Effector CD4-positive, alpha-beta T cell (primary cell): ENCODE data around the gene HOXC13.

Source experiments
- DNase-seq: peaks from one replicate; pipeline ENCODE4 v3.0.0-alpha.2; 2020

The HOXC13 gene

DNA sequence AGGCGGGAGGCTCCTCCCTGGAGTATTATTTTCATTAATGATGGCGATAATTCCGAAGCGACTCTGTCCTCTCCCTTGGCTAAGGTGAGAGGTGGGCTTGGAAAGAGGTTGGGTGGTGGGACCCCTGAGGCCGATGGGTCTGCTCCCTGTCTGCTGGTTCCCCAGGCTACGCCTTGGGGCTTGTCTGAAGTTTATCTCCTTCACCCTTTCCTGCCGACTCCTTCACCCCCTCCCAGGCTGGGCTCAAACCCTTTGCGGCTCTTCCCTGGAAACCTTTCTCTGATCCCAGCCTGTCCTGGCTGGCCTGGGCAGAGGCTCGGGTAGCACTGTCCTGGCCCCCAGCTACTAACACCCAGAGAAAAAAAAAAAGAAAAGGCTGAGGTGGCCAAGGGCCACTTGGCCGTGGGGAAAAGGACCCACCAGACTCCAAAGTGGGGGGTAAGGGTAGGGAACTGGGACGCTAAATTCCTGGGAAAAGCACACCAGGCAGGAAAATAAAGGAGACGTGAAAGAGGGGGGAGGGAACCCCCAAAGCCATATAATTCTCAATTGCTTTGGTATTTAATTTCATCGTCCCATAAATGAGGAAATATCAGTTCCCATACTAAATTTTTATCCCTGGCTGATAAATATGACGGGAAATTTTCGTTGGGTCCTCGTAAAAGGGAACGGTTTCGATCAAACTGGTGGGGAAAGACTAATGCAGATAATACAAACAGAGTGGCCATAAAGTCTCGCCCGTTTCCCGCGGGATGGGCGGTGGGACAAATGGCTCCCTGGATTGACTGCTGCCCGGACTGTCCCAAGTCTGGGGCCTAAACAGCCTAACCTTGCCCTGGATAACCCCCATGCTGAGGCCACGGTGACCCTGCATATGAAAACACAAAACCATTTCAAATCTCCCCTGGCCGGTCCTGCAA lies 44.3 kb downstream of the HOXC13 start:
- DNase-seq, result no peak

DNA sequence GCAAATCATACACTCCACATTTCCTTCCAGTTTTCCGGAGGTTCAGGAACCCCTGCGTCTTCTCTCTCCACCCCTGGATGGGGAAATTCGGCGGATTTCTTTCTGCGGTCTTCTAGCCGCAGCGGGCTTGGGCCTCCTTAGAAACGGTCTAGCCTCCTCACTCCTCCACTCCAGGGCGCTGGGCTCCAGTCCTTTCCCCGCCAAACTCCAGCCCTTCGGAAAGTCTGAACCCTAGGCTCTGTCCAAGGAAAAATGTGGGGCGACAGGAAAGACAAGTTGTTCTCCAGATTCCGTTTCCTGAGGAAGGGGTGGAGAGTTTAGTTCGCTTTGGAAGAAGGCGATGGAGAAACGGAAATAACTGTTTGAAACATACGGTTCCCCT lies 44.9 kb downstream of the HOXC13 start:
- DNase-seq, result no peak

- no peak for DNase-seq
These were observed 45.4 kb downstream of the HOXC13 start for GRCh38 chr12:53983950-53984572.

GRCh38 chr12:53984901-53985691 lies 46.5 kb downstream of the HOXC13 start, which contains the start of gene HOXC10:
TSS of gene HOXC10 (plus strand) at chr12:53985146. CDS start at chr12:53985260, 114 bp downstream.
- peak; percentile 59 for DNase-seq

GRCh38 chr12:53985692-53985993 lies 47.0 kb downstream of the HOXC13 start:
- no peak for DNase-seq

DNA sequence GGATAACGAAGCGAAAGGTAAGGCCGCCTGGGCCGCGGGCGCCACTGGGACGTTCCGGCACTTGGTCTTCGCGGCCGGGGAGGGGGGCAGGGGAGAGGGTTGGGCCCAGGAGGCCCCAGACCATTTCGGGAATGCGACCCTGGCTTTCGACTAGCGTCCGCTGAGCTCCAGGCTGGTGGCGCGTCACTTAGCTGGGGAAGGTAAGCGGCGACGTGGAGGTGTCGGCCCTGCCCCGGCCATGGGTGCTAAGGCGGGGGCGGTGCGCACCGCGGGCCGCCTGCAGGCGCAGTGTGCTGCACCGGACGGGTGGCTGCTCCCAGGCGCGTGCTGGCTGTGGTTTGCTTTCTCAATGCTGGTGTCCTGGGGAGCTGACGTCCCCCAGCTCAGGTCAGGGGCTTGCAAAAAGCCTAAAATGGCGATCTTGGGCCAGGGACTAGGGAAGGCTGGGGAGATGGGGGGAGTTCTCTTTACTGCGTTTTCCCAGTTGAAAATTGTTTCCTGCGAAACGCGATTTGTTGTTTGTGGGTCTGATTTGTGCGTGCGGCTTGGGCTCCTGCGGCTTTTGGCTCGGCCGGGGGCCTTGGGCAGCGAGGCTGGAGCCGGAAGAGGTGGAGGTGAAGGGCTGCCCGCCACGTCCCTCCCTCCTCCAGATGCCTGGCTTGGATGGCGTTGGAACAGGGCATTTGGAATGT lies 47.5 kb downstream of the HOXC13 start:
- no peak for DNase-seq

- DNase-seq, result no peak
These were observed 48.3 kb downstream of the HOXC13 start for GRCh38 chr12:53986686-53987483.

GRCh38 chr12:53987787-53988230 lies 49.2 kb downstream of the HOXC13 start:
- no peak for DNase-seq

- DNase-seq, result no peak
These were observed 50.1 kb downstream of the HOXC13 start for GRCh38 chr12:53988541-53989226.

- no peak for DNase-seq
These were observed 50.8 kb downstream of the HOXC13 start for GRCh38 chr12:53989227-53990113.

DNA sequence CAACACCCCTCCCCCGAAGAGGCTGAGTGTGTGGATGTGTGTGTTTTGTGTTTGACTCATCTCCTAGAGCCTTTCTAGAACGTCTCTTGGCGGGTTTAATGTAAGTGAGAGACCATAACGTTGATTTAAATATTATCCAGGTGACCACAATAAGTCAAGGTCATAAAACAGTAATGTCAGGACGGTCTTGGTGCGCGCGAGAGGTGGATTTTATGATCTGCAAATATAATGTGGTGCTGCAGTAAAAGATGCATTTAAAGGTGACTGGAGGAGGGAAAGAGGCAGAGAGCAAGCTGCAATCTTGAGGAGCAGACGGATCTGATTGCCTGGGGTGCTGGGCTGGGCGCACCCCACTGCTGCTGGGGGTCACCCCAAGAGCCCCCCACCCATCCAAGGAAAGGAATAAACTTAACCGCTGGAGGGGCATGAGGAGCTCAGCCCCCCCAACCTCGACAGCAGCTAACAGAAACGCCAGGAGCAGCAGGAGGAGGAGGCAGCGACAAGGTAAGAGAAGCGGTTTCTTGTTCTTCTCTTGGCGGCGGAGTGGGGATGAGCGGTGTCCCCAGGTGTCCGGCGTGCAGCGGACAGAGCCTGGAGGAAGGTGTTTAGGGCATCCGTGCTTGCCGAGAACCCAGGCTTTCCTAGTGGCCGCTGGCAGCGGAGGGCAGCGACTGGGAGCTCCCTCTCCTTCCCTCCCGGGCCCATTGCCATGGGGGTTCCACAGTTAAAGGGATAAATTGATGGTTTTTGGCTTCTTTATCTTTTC lies 51.9 kb downstream of the HOXC13 start:
- DNase-seq, result no peak

- no peak for DNase-seq
These were observed 52.4 kb downstream of the HOXC13 start for GRCh38 chr12:53991077-53991460.

GRCh38 chr12:53992377-53992889 lies 53.8 kb downstream of the HOXC13 start:
- no peak for DNase-seq

GRCh38 chr12:53993162-53994008 lies 54.8 kb downstream of the HOXC13 start:
- no peak for DNase-seq

DNA sequence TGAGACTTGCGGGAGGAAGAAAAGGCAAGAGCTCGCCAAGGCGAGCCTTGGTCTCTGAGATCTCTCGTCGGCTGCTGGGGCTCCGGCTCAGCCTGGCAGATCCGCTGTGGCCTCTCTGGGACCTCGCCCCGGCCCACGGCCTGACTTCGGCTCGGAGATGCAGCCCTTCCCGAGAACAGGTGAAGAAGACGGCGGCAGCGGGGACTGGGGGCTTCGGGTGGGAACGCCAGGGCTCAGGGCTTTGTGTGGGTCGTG lies 55.3 kb downstream of the HOXC13 start:
- DNase-seq, result no peak

DNA sequence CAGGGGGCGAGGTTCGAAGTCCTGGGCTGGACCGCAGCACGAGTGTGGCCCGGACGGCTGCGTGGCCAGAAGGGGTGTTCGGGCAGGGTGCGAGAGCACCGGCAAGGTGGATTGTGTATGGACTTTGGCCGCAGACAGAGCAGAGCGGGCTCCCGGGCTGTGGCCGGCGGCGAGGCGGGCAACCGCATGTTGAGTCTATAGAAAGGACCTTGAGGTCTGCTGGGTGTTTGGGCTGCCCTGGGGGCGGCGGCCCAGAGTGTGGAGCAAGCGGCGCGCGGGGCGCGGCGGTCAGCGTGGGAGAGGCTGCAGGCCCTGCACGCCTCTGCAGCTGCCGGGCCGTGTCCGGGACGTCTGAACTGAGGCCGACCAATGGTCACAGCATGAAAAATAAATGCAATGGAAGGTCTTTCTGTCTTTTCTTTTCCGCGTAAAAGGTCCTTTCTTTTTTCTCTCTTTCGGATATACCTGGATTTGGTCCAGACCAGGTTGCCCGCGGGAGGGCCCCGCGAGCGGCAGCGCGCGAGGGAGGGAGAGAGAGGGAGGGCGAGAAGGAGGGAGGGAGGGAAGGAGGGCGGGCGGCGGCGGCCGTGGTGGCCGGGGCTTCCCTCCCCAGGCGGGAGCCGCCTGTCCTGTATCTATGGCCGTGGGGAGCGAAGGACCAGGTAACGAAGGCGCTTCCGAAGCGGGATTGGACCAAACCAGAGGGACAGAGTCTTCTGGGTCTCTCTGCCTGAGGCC lies 55.8 kb downstream of the HOXC13 start:
- DNase-seq, result no peak

DNA sequence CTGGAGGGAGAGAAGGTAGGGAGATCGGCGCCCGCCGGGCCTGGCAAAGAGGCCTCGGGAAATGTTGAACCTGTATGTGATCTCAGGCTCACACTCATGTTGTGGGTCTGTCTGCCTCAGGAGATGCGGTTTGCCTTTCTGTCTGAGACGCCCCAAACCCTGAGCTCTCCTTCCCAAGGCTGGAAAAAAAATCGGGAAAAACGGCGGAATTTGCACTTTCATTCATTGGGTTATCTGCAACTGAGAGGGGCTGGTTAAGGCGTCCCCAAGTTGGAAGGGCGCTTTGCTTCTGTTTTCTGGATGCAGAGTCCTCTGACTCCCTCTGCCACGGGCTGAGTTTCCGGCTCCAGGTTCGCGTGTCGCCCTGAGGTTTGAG lies 56.4 kb downstream of the HOXC13 start:
- DNase-seq, result no peak
